GM19043 (cell line): ENCODE data around the gene FTO.
"Not testable (repeated sequence)": the region's sequence is repeated elsewhere in the genome, so short reads cannot be mapped to it uniquely, and the experiment has no call there.

Experiments used
- ATAC-seq: cut with Tn5 transposase; IDR thresholded peaks from one replicate; pipeline ENCODE4 v1.9.1; 2021; ENCODE audit warnings: low read depth; ENCODE audit not compliant: unreplicated experiment

Gene FTO

GRCh38 chr16:53703590-53704444, at the start of gene FTO, which contains the start of gene RPGRIP1L:
Gene FTO (plus strand): TSS chr16:53704156.
Gene RPGRIP1L (minus strand): TSS chr16:53703859. CDS start chr16:53700723, 3,136 bp downstream.
- ATAC-seq = peak; percentile 100

GRCh38 chr16:53654946-53655345, 49.0 kb upstream of the FTO start:
- ATAC-seq = no peak

GRCh38 chr16:53662072-53662471, 41.9 kb upstream of the FTO start:
- ATAC-seq = no peak

GRCh38 chr16:53664724-53665345, 39.1 kb upstream of the FTO start:
- no peak for ATAC-seq

GRCh38 chr16:53666786-53667415, 37.1 kb upstream of the FTO start:
- no peak for ATAC-seq

GRCh38 chr16:53668869-53669268, 35.1 kb upstream of the FTO start:
- no peak for ATAC-seq

- ATAC-seq = no peak
Measured at GRCh38 chr16:53672461-53672860, 31.5 kb upstream of the FTO start.

- no peak for ATAC-seq
Measured at GRCh38 chr16:53673189-53673588, 30.8 kb upstream of the FTO start.

- no peak for ATAC-seq
Measured at GRCh38 chr16:53678155-53678554, 25.8 kb upstream of the FTO start.

GRCh38 chr16:53678756-53679343, 25.1 kb upstream of the FTO start:
- ATAC-seq = no peak

GRCh38 chr16:53680756-53681155, 23.2 kb upstream of the FTO start:
- ATAC-seq = no peak

GRCh38 chr16:53681354-53681753, 22.6 kb upstream of the FTO start:
- ATAC-seq = no peak

GRCh38 chr16:53685334-53685733, 18.6 kb upstream of the FTO start:
- not testable (repeated sequence) for ATAC-seq

GRCh38 chr16:53686710-53687109, 17.2 kb upstream of the FTO start:
- ATAC-seq = no peak

GRCh38 chr16:53689636-53690035, 14.3 kb upstream of the FTO start:
- no peak for ATAC-seq

- ATAC-seq = no peak
Measured at GRCh38 chr16:53690771-53691170, 13.2 kb upstream of the FTO start.

- no peak for ATAC-seq
Measured at GRCh38 chr16:53692146-53692545, 11.8 kb upstream of the FTO start.

GRCh38 chr16:53693320-53693719, 10.6 kb upstream of the FTO start:
- ATAC-seq = no peak

- ATAC-seq = no peak
Measured at GRCh38 chr16:53695070-53695469, 8.9 kb upstream of the FTO start.

GRCh38 chr16:53698271-53698670, 5.7 kb upstream of the FTO start:
- not testable (repeated sequence) for ATAC-seq

- ATAC-seq = no peak
Measured at GRCh38 chr16:53704445-53704813, 473 bp downstream of the FTO start.
